IPS-18a (cell line): Measurements from ENCODE around the gene ODR4.
"Not testable (repeated sequence)": the region's sequence is repeated elsewhere in the genome, so short reads cannot be mapped to it uniquely, and the experiment has no call there.

Source experiments
- H3K27ac ChIP-seq: one replicate; pipeline ENCODE4 v1.5.1; 2013; ENCODE audit warnings: low read length
- H3K27me3 ChIP-seq: one replicate; pipeline ENCODE4 v1.6.1; 2013; ENCODE audit warnings: mild to moderate bottlenecking, low read length; ENCODE audit not compliant: control insufficient read depth, insufficient read depth
- H3K36me3 ChIP-seq: one replicate; pipeline ENCODE4 v1.6.1; 2013; ENCODE audit warnings: low read depth, low read length; ENCODE audit not compliant: control insufficient read depth
- H3K4me1 ChIP-seq: one replicate; pipeline ENCODE4 v1.6.1; 2013; ENCODE audit warnings: low read depth, low read length; ENCODE audit not compliant: control insufficient read depth
- H3K4me3 ChIP-seq: one replicate; pipeline ENCODE4 v1.5.1; 2013; ENCODE audit warnings: low read length
- H3K9ac ChIP-seq: one replicate; pipeline ENCODE4 v1.6.1; 2013; ENCODE audit warnings: mild to moderate bottlenecking, low read length, moderate library complexity
- H3K9me3 ChIP-seq: one replicate; pipeline ENCODE4 v1.6.1; 2013; ENCODE audit warnings: low read depth, low read length; ENCODE audit not compliant: control insufficient read depth

Gene ODR4

GRCh38 chr1:186463511-186463910, 87.9 kb downstream of the ODR4 start:
- no peaks in the 10 kb centered on the region for H3K27me3 ChIP-seq
- H3K9ac ChIP-seq, result no peak overlapping the region
- H3K4me1 ChIP-seq, result no peaks in the 10 kb centered on the region
- H3K27ac ChIP-seq, result no peak overlapping the region
- no peaks in the 10 kb centered on the region for H3K9me3 ChIP-seq
- no peaks in the 10 kb centered on the region for H3K36me3 ChIP-seq
- H3K4me3 ChIP-seq, result no peak overlapping the region

- no peaks in the 10 kb centered on the region for H3K9me3 ChIP-seq
- H3K27ac ChIP-seq, result no peak overlapping the region
- H3K4me3 ChIP-seq, result no peak overlapping the region
- no peak overlapping the region for H3K9ac ChIP-seq
- no peaks in the 10 kb centered on the region for H3K36me3 ChIP-seq
- H3K27me3 ChIP-seq, result no peaks in the 10 kb centered on the region
- no peaks in the 10 kb centered on the region for H3K4me1 ChIP-seq
Measured at GRCh38 chr1:186463926-186464325, 88.3 kb downstream of the ODR4 start.

- not testable (repeated sequence) for H3K9me3 ChIP-seq, H3K36me3 ChIP-seq, H3K27ac ChIP-seq, H3K27me3 ChIP-seq, H3K9ac ChIP-seq, H3K4me3 ChIP-seq, H3K4me1 ChIP-seq
Measured at GRCh38 chr1:186465491-186465890, 89.9 kb downstream of the ODR4 start.

DNA sequence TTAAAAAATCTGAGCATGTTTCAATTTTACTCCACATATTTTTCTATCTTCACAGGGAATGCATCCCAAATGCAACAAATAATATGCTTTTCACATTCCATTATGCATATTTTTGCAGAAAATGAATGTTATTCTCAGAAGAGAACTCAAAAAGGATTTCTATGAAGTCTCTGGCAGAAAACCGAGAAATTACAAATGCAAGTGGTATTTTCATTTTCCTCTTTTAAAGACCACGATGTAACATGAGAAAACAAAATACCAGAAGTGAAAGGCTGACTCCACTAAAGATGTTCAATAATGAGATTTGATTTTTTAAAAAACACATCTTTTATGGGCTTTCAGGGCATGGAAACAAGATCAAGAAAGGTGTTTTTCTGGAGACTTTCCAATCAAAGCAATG, 90.3 kb downstream of the ODR4 start:
- Histone ChIP-seq H3K4me1 (no peaks in the 10 kb centered on the region), H3K4me3 (no peak overlapping the region), H3K36me3 (no peaks in the 10 kb centered on the region), H3K9ac (no peak overlapping the region), H3K27me3 (no peaks in the 10 kb centered on the region), H3K9me3 (no peaks in the 10 kb centered on the region), H3K27ac (no peak overlapping the region)
